ENCODE results near the gene NRSN1. TPM values are rescaled to one million over a fixed set of nuclear protein-coding genes. Genes with fewer than 3 reads are reported as not detected.
"Not testable (repeated sequence)": the region's sequence is repeated elsewhere in the genome, so short reads cannot be mapped to it uniquely, and the experiment has no call there.

The NRSN1 gene
- total RNA-seq, 2 donors from 2014 or later: not detected

- ATAC-seq (replicated peaks): no peak
- Mint-ChIP-seq H3K9me3 (peaks cover 3% of the 10 kb centered on the region), H3K27ac (no peak overlapping the region), H3K36me3 (ENCODE audit: low read depth) (no peaks in the 10 kb centered on the region), H3K4me1 (no peaks in the 10 kb centered on the region), H3K27me3 (peaks cover 9% of the 10 kb centered on the region), H3K4me3 (no peak overlapping the region)
Measured at GRCh38 chr6:24117021-24117420, 9.0 kb upstream of the NRSN1 start.

DNA sequence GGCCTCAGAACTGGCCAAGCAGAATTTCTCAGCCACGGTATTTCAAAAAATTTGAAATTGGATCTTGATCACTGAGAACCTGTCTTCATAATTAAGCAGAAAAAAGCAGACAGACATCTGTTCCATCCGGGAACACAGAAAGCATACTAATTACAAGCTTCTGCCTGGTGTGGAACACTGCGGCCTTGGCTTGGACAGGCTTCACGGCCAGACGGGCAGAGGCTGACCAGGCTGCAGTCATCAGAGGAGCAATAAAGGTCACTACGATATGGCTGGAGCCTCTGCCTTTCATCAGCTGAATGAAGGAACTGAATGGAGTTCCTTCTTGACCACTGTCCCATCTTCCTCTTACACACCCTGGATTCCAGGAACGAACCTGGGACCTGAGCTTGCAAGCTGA lies 3.9 kb upstream of the NRSN1 start:
- Mint-ChIP-seq H3K9me3 (peaks cover 10% of the 10 kb centered on the region), H3K4me3 (no peak overlapping the region), H3K27ac (no peak overlapping the region), H3K36me3 (ENCODE audit: low read depth) (no peaks in the 10 kb centered on the region), H3K4me1 (peaks cover 3% of the 10 kb centered on the region), H3K27me3 (peaks cover 34% of the 10 kb centered on the region)
- no peak for ATAC-seq (replicated peaks)

DNA sequence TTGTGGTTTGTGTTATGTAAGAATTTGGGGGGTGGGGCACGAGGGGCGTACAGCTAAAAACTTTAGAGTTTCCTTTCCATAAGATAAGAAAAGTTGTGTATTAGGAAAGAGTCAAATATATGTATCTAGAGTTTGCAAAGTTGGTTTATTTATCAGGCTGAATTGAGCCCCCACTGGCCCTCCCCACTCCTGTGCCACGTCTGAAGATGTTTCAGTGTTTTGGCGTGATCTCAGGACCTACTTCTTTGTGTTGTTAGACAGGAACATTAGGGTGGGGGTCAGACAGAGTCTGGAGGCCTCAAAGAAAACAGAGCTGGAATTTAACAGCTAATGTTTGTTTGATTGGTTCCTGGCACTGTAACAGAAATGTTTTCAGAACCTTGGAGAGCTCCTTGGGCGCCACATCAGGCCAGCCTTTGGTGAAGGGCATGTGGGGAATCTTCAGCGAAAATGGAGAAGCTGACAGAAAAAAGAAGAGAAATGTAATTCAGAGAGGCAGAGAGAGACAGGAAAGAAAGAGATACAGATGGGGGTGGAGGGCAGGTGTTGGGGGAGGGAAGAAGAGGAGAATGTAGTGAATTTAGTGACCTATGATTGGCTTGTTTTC lies 674 bp downstream of the NRSN1 start:
- no peak for ATAC-seq (replicated peaks)
- Mint-ChIP-seq H3K27ac (no peak overlapping the region), H3K4me1 (peaks cover 3% of the 10 kb centered on the region), H3K4me3 (no peak overlapping the region), H3K36me3 (ENCODE audit: low read depth) (no peaks in the 10 kb centered on the region), H3K9me3 (peaks cover 9% of the 10 kb centered on the region), H3K27me3 (peaks cover 44% of the 10 kb centered on the region)

GRCh38 chr6:24127316-24127715 lies 1.3 kb downstream of the NRSN1 start:
- no peaks in the 10 kb centered on the region for H3K36me3 Mint-ChIP-seq (ENCODE audit: low read depth)

DNA sequence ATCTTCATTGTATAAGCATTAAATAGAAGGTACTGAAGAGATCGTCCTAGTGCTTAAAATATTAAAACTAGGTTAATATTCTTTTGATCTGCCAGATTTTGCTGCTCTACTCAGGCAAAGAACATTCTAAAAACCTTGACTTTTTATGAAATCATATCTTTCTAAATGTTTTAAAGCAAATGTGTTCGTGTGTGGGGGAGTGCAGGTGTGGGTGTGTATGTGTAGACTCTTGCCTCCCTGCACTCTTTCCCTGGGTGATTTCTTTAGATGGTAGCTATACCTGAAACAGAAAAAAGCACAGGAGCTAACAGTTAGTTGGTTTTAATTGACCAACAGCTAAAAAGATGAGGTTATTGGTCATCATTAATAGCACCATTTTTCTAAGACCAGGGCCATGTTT lies 5.7 kb downstream of the NRSN1 start:
- H3K4me3 Mint-ChIP-seq: no peak overlapping the region
- H3K27ac Mint-ChIP-seq: no peak overlapping the region
- no peak for ATAC-seq (replicated peaks)
- no peaks in the 10 kb centered on the region for H3K36me3 Mint-ChIP-seq (ENCODE audit: low read depth)
- H3K27me3 Mint-ChIP-seq: peaks cover 29% of the 10 kb centered on the region
- no peaks in the 10 kb centered on the region for H3K4me1 Mint-ChIP-seq
- peaks cover 3% of the 10 kb centered on the region for H3K9me3 Mint-ChIP-seq

More at GRCh38 chr6:24127316-24127715, 1.3 kb downstream of the NRSN1 start:
- Mint-ChIP-seq H3K9me3 (peaks cover 9% of the 10 kb centered on the region), H3K4me3 (no peak overlapping the region), H3K27ac (no peak overlapping the region), H3K27me3 (peaks cover 43% of the 10 kb centered on the region), H3K4me1 (peaks cover 3% of the 10 kb centered on the region)
- ATAC-seq (replicated peaks): no peak

GRCh38 chr6:24139080-24139479 lies 13.1 kb downstream of the NRSN1 start:
- no peaks in the 10 kb centered on the region for H3K36me3 Mint-ChIP-seq (ENCODE audit: low read depth)
- peaks cover 14% of the 10 kb centered on the region for H3K27me3 Mint-ChIP-seq
- H3K9me3 Mint-ChIP-seq: peaks cover 4% of the 10 kb centered on the region
- no peaks in the 10 kb centered on the region for H3K4me1 Mint-ChIP-seq
- H3K27ac Mint-ChIP-seq: no peak overlapping the region
- no peak overlapping the region for H3K4me3 Mint-ChIP-seq
- ATAC-seq (replicated peaks): no peak

DNA sequence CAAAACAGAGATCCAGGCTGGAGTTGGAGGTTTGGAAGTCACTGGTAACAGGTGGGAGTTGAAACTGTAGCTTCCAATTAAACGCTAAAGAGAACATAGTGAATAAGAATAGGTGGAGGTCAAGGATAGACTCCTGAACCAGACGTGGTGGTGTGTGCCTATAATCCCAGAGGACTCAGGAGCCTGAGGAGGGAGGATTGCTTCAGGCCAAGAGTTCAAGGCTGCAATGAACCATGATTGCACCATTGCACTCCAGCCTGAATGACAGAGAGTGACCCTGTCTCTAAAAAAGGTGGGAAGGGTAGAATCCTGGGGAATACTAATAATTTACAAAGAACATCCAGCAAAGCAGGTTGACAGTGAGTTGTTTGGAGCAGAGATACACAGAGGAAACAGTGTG lies 13.6 kb downstream of the NRSN1 start:
- peaks cover 11% of the 10 kb centered on the region for H3K27me3 Mint-ChIP-seq
- H3K9me3 Mint-ChIP-seq: peaks cover 4% of the 10 kb centered on the region

DNA sequence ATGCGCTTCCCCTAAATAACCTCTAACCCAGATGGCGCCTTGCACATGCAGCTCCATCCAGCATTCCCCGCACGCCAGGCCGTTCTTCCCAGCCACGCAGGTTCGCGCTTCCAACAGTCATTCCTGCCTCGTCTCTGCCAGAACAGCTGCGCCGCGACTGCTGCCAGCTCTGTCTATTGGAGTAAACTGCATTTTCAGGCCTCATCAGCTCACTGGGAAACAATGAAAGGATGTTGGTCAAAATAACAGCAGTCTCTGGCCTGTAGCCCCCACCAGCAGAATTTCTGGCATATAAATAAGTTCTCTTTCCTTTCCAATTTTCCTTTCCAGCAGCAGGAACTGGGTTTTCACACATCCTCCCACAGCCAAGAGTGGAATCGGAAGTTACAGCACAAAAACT lies 14.6 kb downstream of the NRSN1 start:
- H3K9me3 Mint-ChIP-seq: peaks cover 4% of the 10 kb centered on the region
- no peaks in the 10 kb centered on the region for H3K36me3 Mint-ChIP-seq (ENCODE audit: low read depth)
- H3K27ac Mint-ChIP-seq: no peak overlapping the region
- no peak overlapping the region for H3K4me3 Mint-ChIP-seq
- no peak for ATAC-seq (replicated peaks)
- H3K27me3 Mint-ChIP-seq: peaks cover 4% of the 10 kb centered on the region
- H3K4me1 Mint-ChIP-seq: no peaks in the 10 kb centered on the region

More for the DNA sequence above, 13.6 kb downstream of the NRSN1 start:
- no peak for ATAC-seq (replicated peaks)
- no peak overlapping the region for H3K27ac Mint-ChIP-seq
- H3K4me3 Mint-ChIP-seq: no peak overlapping the region
- H3K4me1 Mint-ChIP-seq: no peaks in the 10 kb centered on the region
- H3K36me3 Mint-ChIP-seq (ENCODE audit: low read depth): no peaks in the 10 kb centered on the region

DNA sequence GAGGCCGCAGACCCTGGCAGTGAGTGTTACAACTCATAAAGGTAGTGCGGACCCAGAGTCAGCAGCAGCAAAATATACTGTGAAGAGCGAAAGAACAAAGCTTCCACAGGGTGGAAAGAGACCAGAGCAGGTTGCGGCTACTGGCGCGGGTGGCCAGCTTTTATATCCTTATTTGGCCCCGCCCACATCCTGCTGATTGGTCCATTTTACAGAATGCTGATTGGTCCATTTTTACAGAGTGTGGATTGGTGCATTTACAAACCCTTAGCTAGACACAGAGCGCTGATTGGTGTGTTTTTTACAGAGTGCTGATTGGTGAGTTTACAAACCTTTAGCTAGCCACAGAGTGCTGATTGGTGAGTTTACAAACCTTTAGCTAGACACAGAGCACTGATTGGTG lies 16.7 kb downstream of the NRSN1 start:
- H3K4me3 Mint-ChIP-seq; H3K27ac Mint-ChIP-seq; H3K27me3 Mint-ChIP-seq; H3K36me3 Mint-ChIP-seq (ENCODE audit: low read depth); H3K4me1 Mint-ChIP-seq; ATAC-seq (replicated peaks); H3K9me3 Mint-ChIP-seq: not testable (repeated sequence)

- Mint-ChIP-seq H3K4me1 (no peaks in the 10 kb centered on the region), H3K4me3 (no peak overlapping the region), H3K27ac (no peak overlapping the region), H3K9me3 (peaks cover 4% of the 10 kb centered on the region), H3K27me3 (peaks cover 11% of the 10 kb centered on the region), H3K36me3 (ENCODE audit: low read depth) (no peaks in the 10 kb centered on the region)
- no peak for ATAC-seq (replicated peaks)
Measured at GRCh38 chr6:24145690-24146131, 19.7 kb downstream of the NRSN1 start.

- H3K4me3 Mint-ChIP-seq: no peak overlapping the region
- no peaks in the 10 kb centered on the region for H3K9me3 Mint-ChIP-seq
- H3K4me1 Mint-ChIP-seq: no peaks in the 10 kb centered on the region
- H3K27me3 Mint-ChIP-seq: peaks cover 7% of the 10 kb centered on the region
- no peak for ATAC-seq (replicated peaks)
- H3K36me3 Mint-ChIP-seq (ENCODE audit: low read depth): no peaks in the 10 kb centered on the region
- no peak overlapping the region for H3K27ac Mint-ChIP-seq
Measured at GRCh38 chr6:24146871-24147270, 20.9 kb downstream of the NRSN1 start.

DNA sequence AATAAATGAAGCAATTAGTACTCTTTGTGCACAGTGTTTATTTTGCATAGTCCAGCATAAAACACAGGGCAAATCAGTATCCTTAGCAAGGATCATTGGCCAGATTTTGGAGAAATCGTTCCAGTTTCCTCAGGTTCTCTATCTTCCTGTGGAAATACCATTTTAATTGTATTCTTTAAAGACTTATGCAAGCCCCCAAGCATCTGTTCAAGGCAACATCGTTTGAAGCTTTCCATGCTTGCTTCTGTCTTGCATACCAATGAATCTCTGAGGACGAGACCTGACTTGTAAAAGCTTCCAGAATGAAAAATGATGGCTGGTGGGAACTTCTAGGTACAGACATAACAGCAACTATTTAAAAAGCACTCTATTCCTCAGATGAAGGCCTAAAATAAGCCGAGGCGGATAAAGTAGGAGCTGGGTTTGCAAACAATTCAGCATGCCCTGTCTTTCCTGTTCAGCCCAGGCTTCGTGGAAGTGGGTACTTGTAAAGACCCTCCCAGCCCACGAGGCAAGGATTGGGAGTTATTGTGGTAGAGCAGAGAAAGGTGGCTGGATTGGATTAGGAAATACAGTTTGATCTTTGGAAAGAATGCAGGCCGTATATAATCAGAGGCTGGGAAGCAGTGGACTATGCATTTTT lies 21.6 kb downstream of the NRSN1 start:
- no peak for ATAC-seq (replicated peaks)
- no peaks in the 10 kb centered on the region for H3K9me3 Mint-ChIP-seq
- no peak overlapping the region for H3K27ac Mint-ChIP-seq
- no peak overlapping the region for H3K4me3 Mint-ChIP-seq
- no peaks in the 10 kb centered on the region for H3K36me3 Mint-ChIP-seq (ENCODE audit: low read depth)
- H3K4me1 Mint-ChIP-seq: no peaks in the 10 kb centered on the region
- H3K27me3 Mint-ChIP-seq: peaks cover 7% of the 10 kb centered on the region

DNA sequence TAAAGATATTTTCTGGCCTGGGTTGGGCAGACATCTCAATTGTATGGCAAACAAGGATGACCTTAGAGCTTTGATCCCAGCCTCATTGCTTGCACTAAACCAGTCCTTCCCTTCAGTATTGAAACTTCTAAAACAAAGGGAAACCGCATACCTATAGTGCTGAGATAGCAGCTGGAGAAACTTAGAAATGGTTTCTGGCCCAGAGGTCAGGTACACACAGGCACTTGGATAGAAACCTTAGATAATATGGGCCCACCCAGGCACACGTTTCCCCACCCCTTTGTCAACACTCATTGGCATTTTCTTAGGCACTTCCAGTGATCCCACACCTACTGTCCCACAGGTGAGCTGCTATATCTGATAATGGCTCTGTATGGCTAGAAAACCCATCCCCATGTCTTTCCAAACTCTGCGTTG lies 22.1 kb downstream of the NRSN1 start:
- Mint-ChIP-seq H3K27ac (no peak overlapping the region), H3K4me1 (no peaks in the 10 kb centered on the region), H3K4me3 (no peak overlapping the region), H3K27me3 (peaks cover 7% of the 10 kb centered on the region), H3K9me3 (no peaks in the 10 kb centered on the region), H3K36me3 (ENCODE audit: low read depth) (no peaks in the 10 kb centered on the region)
- ATAC-seq (replicated peaks): no peak

GRCh38 chr6:24148684-24149083 lies 22.7 kb downstream of the NRSN1 start:
- Mint-ChIP-seq H3K4me3 (no peak overlapping the region), H3K4me1 (no peaks in the 10 kb centered on the region), H3K9me3 (no peaks in the 10 kb centered on the region), H3K36me3 (ENCODE audit: low read depth) (no peaks in the 10 kb centered on the region), H3K27me3 (peaks cover 7% of the 10 kb centered on the region), H3K27ac (no peak overlapping the region)
- no peak for ATAC-seq (replicated peaks)

DNA sequence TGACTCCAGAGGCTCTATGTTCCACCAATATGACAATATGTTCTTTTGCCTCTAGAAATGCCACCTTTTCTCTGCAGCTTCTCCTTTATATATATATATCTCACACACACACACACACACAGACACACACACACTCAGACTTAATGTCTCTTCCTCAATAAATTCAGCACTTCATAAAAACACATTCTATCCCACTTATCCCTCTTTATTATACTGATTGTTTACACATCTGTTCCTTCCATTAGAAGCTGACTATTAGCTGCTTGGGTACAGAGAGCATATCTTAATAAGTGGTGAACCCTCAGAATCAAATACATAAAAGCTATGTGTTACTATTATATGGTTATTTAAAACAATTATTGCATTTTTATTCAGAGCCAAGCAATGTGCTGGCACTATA lies 23.3 kb downstream of the NRSN1 start:
- H3K36me3 Mint-ChIP-seq (ENCODE audit: low read depth): no peaks in the 10 kb centered on the region
- no peaks in the 10 kb centered on the region for H3K9me3 Mint-ChIP-seq
- no peak for ATAC-seq (replicated peaks)
- no peaks in the 10 kb centered on the region for H3K4me1 Mint-ChIP-seq
- no peak overlapping the region for H3K4me3 Mint-ChIP-seq
- no peak overlapping the region for H3K27ac Mint-ChIP-seq
- peaks cover 7% of the 10 kb centered on the region for H3K27me3 Mint-ChIP-seq
